HG03354 (cell line): ENCODE results near the gene BHLHE23.
A peak's percentile ranks its signal among the peaks of the same experiment; 100 is the strongest.
"Not testable (repeated sequence)": the region's sequence is repeated elsewhere in the genome, so short reads cannot be mapped to it uniquely, and the experiment has no call there.

Source experiments
- ATAC-seq: cut with Tn5 transposase; IDR thresholded peaks from one replicate; pipeline ENCODE4 v1.9.1; 2021; ENCODE audit warnings: mild to moderate bottlenecking; ENCODE audit not compliant: unreplicated experiment, poor library complexity, severe bottlenecking

The BHLHE23 gene

DNA sequence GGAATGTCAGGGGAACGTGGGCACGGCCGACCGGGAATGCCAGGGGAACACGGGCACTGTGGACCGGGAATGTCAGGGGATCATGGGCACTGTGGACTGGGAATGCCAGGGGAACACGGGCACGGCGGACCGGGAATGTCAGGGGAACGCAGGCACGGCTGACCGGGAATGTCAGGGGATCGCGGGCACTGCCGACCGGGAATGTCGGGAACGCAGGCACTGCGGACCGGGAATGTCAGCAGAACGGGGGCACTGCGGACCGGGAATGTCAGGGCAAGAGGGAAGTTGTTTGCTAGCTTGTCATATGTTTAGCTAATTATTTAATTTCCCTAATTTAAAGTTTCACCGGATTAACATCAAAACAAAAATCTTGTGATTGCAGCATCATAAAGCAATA lies 37.4 kb upstream of the BHLHE23 start:
- ATAC-seq, result no peak

DNA sequence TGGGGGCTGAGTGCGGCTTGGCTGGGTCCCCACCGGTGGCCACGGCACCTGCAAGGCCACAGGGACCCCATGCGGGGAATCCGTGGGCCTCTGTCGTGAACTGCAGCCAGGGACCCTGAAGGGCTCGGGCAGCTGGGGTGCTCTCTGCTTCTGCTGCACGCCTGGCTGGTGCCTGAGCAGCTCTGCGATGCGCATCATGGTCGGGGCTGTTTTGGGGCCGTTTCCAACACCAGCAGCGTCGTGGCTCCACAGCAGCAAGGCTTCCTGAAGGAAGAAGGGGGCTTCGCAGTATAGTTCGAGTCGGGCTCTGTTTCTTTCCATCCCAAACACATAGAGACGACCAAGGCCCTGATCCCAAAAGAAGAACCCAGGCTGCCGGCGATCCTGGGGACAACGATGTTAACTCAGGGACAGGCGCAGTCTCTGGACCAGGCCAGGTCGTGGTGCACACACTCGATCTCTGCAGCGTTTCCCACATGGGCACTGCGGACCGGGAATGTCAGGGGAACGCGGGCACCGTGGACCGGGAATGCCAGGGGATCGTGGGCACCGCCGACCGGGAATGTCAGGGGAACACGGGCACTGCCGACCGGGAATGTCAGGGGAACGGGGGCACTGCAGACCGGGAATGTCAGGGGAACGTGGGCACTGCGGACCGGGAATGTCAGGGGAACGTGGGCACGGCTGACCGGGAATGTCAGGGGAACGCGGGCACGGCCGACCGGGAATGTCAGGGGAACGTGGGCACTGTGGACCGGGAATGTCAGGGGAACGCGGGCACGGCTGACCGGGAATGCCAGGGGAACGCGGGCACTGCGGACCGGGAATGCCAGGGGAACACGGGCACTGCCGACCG lies 36.8 kb upstream of the BHLHE23 start:
- no peak for ATAC-seq

DNA sequence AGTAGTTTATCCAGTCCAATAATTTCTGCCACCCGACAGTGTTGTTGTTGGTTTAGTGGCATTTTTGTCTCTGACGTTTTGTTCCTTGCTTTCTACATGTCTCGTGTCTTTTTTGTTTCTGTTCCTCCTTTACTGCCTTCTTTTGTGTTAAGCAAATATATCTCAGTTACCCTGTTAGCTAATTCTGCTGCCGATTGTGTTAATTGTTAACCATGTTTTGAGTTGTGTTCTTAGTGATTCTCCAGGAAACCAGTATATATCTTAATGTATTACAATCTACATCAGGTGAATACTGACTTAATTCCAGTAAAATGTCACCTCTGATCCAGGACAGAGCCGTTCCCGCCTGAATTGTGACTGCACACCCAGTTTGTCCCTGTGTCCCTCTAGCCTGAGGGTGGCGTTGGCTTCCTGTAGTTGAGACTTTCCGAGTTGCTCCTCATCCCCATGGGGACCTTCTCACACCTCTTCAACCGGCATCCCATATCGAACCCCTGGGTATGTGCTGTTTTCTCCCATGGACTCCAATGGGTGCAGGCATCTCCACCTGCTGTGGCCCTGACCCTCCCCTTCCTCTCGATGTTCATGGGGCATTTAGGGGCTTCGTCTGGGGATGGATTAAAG lies 35.8 kb upstream of the BHLHE23 start:
- peak; percentile 74 for ATAC-seq

DNA sequence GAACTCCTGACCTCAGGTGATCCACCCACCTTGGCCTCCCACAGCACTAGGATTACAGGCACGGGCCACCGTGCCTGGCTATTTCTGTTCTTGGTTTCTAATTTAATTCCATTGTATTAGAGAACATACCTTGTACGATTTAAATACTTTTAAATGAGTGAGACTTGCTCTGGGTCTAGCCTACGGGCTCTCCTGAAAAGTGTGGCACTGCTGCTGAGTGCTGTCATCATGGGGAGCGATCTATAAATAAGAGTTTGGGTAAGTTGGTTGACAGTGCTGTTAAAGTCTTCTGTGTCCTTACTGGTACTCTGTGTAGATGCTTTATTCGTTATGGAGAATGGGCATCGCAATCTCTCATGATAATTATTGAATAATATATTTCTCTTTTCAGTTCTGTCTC lies 35.0 kb upstream of the BHLHE23 start:
- ATAC-seq, result no peak

DNA sequence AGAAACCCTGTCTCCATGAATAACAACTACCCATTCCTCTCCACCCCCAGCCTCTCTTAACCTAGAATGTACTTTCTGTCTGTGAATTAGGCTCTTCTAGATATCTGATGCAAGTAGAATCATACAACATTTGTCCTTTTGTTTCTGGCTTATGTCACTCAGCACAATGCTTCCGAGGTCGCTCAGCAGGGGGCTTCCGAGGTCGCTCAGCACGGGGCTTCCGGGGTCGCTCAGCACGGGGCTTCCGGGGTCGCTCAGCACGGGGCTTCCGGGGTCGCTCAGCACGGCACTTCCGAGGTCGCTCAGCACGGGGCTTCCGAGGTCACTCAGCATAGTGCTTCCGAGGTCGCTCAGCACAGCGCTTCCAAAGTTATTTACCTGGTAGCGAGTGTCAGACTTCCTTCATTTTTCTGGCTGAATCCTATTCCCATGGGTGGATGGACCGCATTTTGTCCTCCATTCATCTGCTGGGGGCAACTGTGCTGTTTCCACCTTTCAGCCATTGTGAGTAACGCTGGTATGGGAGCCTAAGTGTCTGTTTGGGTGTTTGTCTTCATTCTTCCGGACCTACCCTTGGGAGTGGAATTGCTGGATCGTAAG lies 31.0 kb upstream of the BHLHE23 start:
- no peak for ATAC-seq

DNA sequence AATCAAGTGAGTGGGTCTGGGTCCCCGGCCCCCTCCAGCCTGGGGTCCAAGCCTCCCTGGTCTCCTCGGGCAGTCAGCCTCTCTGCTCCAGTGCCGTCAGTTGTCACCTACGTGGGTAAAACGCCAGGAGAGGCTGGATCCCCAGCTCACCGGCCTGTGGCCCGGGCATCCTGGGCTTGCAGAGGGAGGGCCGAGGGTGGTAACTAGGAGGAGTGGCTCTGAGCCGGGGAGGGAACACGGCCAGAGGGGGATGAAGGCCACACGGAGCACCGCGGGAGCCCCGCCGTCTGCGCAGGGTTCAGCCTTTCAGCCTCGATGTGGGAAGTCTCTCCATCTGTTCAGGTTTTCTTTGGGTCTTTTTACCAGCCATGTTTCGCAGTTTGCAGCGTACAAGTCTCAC lies 29.5 kb upstream of the BHLHE23 start:
- ATAC-seq, result no peak

DNA sequence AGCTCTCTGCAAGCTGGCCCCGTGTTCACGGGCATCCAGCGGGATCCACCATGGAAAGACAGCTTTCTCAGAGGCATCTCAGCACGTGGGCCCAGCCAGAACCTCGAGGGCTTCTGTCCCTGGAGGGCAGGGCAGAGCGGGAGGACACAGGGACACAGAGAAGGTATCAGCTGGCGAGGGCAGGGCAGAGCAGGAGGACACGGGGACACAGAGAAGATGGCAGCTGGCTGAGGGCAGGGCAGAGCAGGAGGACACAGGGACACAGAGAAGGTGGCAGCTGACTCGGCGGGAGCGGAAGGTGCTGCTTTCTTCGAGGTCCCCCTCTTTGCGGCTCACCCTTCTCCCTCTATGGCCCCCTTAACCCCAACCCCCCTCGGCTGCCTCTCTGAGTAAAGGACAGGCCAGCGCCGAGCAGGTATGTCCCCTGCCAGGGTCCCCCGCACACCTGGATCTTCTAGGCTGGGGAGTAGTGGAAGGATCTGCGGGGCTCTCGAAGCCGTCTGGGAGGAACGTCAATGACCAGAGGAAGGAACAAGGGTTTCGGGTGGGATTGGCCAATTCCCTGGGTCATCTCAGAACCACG lies 28.9 kb upstream of the BHLHE23 start:
- no peak for ATAC-seq

DNA sequence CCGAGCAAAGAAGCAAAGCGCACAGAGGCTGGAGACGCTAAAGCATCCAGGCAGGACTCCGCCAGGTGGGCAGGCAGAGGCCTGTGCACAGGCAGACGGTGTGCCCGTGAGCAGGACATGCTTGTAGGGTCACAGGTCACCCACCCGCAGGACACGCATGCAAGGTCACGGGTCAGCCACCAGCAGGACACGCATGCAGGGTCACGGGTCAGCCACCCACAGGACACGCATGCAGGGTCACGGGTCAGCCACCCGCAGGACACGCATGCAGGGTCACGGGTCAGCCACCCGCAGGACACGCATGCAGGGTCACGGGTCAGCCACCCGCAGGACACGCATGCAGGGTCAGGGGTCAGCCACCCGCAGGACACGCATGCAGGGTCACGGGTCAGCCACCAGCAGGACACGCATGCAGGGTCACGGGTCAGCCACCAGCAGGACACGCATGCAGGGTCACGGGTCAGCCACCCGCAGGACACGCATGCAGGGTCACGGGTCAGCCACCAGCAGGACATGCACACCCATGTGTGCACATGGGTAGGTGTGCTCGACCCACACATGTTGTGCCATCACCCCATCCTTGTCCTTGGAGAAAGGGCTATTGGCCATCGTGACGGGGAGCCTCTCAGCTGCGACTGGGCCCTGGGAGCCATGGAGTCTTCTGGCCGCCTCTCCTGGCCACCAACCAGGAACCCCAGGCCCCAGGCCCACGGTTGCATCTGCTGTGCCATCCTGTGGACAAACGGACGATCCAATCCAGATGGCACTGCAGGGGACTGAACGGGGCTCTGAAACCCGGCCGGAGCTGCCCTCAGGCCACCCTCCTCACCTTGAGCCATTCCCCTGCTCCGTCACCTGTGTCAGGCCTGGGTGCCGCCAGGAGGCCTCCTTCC lies 28.2 kb upstream of the BHLHE23 start:
- ATAC-seq, result not testable (repeated sequence)

DNA sequence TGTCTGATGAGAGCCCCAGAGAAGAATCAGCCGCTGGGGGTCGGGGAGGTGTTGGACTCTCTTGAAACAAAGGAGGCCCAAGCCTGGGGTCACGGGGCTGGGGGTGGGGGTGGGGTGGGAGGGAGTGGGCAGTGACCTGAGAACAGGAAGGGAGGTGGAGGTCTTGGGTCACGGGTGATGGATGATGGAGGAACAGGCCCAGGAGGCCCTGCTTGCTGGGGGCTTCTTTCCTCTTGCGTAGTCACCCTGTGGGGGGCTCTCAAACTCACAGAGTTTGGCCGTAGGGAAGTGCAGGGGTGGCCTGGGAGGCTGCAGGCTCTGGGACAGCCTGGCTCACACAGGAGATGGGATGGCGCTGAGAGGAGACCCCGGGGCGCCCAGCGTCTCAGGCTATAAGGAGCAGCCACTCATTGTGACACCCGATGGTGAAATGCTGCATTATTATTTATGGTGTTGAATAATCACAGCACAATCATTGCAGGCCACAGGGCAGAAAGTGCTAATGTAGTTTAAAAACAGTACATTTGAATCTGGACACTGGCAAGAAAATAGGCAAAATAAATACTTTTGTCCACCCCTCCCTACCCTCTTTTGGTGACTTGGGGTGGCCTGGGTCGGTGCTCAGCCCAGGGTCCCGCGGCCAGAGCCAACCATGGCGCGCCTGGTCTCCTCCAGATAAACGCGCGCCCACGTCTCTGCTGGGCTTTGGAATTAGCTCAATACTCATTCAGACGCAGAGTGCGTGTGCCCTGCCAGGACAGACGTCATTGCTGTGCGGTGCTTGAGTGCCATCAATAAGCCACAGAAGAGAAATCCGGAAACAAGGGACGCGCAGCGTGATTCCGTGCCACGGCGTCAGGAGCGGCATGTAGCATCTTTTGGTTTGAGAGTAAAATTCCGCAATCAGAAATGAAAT lies 27.3 kb upstream of the BHLHE23 start:
- ATAC-seq, result no peak

DNA sequence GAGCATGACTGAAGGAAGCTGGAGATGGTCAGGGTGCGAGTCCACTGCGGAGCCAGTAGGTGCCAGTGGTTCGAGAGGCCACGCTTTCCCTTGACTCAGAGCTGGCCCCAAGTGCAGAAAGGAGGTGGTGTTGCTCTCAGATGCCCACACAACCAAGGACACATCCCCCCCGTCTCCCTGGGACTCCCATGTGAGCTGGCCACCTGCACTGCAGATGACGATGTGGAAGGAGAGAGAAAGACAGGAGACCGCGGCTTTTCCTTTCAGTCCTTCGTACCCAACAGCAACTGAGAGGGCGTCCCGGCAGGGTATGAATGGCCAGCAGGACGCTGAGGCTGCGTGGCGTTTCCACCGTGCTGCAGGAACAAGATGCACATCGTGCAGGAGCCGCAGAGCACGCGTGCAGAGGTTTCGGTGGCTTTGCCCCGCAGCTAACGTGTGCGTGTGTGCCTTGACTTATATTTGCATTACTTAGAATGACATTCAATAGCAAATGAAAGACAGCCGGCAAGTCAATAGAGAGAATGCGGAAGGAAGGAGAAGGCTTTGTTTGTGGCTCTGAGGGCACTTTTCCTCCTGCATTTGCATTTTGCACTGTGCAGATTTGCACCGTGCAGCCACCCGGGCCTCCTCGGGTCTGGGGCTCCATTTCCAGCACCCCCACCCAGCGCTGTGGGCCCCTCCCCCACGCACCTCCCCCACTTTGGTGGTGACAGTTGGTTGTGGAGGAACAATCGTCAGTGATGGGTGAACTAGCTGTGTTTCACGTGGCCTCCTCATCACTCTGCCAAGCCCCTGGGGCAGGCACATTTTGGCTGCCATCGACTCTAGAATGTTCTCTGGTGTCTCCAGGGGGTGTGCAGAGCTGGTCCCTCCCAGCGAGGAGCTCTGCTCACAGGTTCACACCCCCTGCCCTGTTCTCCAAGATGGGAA lies 26.4 kb upstream of the BHLHE23 start:
- peak; percentile 70 for ATAC-seq

DNA sequence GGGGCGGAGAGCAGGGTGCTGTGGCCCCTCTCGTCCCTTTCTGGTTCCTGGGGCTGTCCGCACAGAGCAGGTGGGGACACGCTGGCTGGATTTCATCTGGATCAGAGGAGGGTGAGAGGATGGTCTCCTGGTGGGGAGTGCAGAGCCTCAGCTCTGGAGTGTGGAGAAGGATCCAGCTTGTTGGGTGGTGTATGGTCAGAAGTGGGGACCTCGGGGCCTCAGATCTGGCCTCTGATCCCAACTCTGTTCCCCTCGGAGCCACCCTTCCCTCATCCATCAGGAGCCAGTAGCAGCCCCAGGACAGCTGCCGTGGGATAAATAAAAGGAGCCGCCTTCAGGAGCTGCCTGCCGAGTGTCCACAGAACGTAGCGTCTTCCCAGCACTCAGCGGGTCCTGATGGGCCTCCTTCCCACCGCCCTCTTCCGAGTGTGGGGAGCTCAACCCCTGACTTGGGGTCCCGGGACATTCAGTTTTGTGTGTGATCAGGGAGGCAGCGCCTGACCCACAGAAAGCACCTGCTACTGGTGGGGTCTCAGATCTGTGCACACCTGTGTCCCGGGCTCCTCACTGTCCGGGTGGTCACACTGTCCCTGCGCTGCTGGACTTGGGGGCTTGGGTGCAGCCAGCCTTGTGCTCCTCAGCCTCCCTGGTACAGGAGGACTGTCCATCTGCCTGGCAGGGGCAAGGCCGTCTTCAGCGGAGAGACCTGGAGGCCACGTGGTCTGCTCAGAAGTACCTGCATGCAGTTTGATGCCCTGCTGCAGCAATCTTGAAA lies 25.4 kb upstream of the BHLHE23 start:
- ATAC-seq, result no peak

DNA sequence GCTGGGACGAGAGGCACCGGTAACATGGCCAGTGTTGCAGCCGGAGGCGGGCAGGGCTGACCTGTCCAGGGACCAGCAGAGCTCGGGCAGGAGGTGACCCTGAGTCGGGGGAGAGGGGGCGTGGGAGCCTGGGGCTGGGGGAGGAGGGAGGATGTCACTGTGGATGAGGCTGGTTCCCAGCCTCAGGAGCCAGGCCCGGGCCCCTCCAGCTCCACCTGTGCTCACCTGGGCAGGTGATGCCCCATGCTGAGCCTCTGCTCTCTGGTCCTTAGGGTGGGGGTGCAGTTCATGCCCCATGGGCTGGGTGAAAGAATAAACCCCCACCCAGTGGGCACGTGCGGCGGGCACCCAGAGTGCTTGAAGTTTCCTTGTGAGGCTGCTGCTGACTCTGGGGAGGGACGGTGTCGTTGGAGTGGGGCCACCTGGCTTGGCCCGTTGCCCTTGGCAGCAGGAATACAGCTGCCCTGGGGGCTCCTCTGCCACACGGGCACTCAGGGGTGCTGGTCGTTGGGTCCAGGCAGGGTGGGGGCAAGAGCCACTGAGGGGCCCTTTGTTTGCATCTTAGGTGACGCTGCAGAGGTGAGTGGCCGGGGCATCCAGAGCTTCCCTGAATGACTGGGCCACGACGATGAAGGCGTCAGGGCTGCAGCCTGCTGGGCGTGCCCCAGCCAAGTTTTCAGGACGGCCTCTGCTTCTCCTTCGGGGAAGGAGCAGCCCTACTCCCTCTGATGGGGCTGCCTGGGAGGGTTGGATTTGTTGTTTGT lies 24.7 kb upstream of the BHLHE23 start:
- no peak for ATAC-seq

DNA sequence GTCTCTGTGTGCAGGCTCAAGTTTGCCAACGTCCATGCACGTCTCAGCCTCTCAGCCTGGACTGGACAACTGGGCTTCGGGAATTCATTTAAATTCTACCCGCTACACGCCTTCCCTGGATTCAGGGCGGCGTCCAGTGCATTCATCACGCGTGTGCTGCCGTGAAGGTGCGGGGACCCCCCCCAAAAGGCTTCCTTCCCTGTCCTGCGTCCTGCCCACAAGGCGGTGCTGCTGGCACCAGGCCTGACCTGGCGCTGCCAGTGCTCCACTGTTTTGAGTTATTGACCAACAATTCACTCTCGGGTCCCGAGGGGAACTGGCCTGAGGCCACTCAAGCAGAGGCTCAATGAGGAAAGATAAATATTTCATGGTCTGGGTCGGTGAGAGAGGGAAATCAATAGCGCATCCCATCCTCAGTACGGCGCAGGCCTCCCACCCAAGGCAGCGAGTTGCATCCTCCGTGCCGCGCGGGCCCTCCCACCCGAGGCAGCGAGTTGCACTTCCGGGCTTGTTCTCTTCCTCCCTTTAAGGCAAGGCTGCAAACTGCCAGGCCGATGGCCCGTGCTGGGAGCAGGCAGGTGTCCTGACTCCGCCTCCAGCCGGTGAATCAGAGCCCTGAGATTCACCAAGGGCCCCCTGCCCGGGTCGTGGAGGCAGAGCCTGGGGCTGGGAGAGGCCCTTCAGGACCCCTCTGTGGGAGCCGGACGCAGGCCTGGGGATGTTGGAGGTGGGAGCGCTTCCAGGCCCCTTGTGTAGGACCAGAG lies 22.8 kb upstream of the BHLHE23 start:
- ATAC-seq, result no peak

DNA sequence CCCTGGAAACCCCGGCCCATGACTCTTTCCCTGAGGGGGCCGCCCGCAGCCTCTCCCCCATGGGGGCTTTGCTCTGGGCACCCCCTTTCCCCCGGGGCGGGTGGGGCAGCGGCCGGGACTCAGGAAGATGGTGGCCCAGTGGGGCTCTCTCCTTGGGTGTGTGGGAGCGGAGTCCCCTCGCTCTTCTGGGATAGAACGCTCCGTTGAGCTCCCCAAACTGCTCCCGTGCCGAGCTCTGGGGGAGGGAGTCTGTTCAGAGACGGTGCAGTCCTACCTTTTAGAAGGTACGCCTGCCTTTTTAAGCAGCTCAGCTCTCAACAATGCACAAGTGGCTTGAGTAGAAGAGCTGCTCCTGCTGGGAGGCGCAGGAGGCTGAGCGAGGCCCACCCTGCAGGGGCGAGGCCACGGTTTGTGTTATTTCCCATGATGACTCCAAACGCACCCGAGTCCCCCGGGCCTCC lies 21.7 kb upstream of the BHLHE23 start:
- ATAC-seq, result no peak

DNA sequence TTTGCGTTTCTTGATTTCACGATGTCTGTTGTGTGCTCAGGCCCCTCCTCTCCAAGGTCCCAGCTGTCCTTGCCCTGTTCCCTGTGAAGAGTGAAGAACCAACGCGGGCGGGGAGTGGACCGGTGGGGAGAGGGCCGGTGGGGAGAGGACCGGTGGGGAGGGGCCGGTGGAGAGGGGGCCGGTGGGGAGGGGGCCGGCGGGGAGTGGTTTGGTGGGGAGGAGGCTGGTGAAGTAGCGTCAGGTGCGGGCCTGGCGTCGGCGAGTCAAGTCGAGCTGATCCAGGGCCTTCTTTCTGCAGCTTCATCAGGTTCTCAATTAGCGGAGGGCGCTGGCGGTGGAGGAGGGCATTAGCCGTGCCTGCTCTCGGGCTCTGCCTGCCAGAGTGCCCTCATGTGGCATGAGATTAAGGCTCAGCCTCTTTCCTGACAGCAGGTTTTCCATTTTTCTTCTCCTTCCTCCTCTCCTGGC lies 21.2 kb upstream of the BHLHE23 start:
- no peak for ATAC-seq
